ENCODE data around the gene TEX44.
"Not testable (repeated sequence)": the region's sequence is repeated elsewhere in the genome, so short reads cannot be mapped to it uniquely, and the experiment has no call there.

The TEX44 gene

DNA sequence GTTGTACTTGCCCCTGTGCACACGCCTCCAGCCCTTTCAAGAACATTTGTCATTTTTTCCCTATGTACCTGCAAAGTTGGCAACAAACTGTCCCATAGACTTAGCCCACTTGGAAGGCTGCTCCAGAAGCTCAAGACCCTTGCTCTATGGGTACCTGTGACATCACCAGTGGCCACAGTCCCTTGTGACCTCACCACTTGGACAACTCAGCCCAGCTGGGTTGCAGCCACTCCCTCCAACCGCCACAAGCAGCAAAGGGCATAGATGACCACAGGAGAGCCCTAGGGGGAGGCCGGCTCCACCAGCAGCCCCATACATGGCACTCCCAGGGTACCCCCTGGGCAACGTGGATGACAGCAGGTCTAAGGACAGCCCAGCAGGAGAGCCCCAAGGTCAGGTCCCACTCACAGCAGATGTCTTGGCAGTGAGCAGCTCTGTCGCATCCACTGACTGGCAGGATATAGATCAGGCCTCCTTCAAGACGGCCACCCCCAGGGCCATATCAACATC, at the start of gene TEX44:
TSS of gene TEX44 (plus strand) at position 229 of the 510 bp plus-strand sequence. CDS start at position 317, 88 bp downstream.
- Histone ChIP-seq H3K36me3 (replicated peaks) (no peaks in the 10 kb centered on the region), H3K27me3 (ENCODE audit: low read depth) (no peaks in the 10 kb centered on the region), H3K4me3 (no peak within 1 kb of the TSS), H3K9me3 (no peaks in the 10 kb centered on the region), H3K4me1 (peaks cover 3% of the 10 kb centered on the region; the same call in 1 of the 2 replicates)
- no peak for DNase-seq (ENCODE audit: low spot score in 2 of 2)
- in situ Hi-C loops (cut with MboI; ENCODE audit: low sequenced_read_pairs): no loop called here

DNA sequence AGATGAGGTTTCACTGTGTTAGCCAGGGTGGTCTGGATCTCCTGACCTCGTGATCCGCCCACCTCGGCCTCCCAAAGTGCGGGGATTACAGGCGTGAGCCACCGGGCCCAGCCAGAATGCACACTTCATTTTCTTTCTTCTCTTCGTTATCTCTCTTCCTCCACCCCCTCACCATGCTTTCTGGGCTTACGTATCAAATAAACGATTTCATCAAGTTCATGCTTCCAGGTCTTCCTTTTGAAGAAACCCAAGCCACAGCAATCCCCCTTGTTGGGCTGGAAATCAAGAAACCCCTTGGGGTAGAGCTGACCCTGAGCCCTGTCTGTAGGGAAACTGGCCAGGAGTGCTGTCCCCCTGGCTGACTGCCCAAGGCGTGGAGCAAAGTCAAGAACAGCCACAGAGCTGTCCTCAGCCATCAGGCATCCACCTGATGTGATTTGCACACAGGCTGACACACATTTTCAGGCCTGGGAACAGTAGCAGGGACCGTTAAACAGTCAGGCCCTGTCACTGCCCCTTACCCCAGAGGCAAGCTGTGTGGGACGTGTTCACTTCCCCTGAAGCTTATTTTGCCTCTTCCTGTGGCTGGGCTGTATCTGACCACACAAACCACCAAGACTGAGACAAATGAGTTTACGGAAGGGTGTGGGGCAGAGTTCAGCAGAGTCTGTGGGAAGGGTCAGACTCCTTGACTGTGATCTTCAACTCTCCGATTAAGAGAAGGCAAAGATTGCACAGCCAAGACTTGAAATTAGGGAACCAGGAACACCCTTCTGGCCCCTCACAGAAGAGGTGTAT, 47.4 kb upstream of the TEX44 start:
- Histone ChIP-seq H3K9me3 (no peaks in the 10 kb centered on the region; the same call in 1 of the 2 replicates), H3K27me3 (ENCODE audit: low read depth) (no peaks in the 10 kb centered on the region), H3K4me3 (no peak overlapping the region), H3K4me1 (no peaks in the 10 kb centered on the region), H3K36me3 (replicated peaks) (no peaks in the 10 kb centered on the region; the same call in 1 of the 2 replicates)
- in situ Hi-C loops (cut with MboI; ENCODE audit: low sequenced_read_pairs): no loop called here
- DNase-seq (ENCODE audit: low spot score in 2 of 2): no peak

DNA sequence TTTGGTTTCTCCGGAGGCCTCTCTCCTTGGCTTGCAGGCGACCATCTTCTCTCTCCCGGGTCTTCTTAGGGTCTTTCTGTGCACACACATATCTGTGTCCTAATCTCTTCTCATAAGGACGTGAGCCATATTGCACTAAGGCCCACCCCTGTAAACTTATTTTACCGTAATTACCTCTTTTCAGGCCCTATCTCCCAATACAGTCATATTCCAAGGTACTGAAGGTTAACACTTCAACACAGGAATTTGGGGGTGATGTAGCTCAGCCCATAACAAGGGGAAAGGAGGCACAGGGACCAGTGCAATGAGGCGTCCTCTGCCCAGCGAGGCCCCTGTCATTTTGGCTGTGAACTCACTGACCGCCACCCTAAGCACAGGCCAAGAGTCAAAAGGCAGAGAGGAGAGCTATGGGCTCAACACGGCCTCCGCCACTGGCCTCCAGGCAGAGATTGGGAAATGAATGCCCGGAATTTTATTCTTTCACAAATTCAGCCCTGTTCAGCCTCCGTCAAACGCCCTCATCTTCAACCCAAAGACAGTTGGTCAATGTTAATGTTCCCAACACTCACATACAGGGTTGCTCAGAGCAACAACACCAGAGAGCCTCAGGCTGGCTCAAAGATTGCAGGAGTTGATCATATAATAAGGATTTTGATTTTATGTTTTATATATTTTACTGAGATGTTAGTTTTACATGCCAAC, 46.5 kb upstream of the TEX44 start:
- no peaks in the 10 kb centered on the region for H3K27me3 ChIP-seq (ENCODE audit: low read depth)
- in situ Hi-C loops (cut with MboI; ENCODE audit: low sequenced_read_pairs): no loop called here
- no peak for DNase-seq (ENCODE audit: low spot score in 2 of 2)
- H3K4me3 ChIP-seq: no peak overlapping the region
- H3K36me3 ChIP-seq (replicated peaks): no peaks in the 10 kb centered on the region; the same call in 1 of the 2 replicates
- no peaks in the 10 kb centered on the region for H3K4me1 ChIP-seq
- no peaks in the 10 kb centered on the region; the same call in 1 of the 2 replicates for H3K9me3 ChIP-seq

DNA sequence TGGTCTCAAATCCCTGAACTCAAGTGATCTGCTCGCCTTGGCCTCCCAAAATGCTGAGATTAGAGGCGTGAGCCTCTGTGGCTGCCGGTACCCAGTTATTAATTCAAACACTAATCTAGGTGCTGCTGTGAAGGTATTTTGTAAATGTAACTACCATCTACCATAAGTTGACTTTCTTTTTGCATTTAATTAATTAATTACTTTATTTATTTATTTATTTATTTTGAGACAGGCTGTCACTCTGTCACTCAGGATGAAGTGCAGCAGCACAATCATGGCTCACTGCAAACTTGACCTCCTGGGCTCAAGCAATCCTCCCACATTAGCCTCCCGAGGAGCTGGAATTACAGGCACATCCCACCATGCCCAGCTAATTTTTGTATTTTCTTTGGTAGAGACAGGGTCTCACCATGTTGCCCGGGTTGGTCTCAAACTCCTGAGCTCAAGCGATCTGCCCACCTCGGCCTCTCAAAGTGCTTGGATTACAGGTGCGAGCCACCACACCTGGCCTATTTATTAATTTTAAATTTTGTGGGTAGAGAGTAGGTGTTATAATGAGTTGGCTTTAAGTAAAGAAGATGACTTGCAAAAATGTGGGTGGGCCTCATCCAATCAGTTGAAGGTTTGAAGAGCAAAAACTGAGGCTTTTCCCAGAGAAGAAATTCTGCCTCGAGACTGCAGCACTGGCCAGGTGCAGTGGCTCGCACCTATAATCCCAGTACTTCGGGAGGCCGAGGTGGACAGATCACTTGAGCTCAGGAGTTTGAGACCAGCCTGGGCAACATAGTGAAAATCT, 45.2 kb upstream of the TEX44 start:
- no peaks in the 10 kb centered on the region for H3K27me3 ChIP-seq (ENCODE audit: low read depth)
- DNase-seq (ENCODE audit: low spot score in 2 of 2): no peak
- peaks cover 4% of the 10 kb centered on the region for H3K9me3 ChIP-seq
- in situ Hi-C loops (cut with MboI; ENCODE audit: low sequenced_read_pairs): no loop called here
- H3K36me3 ChIP-seq (replicated peaks): no peaks in the 10 kb centered on the region; the same call in 1 of the 2 replicates
- H3K4me3 ChIP-seq: no peak overlapping the region
- no peaks in the 10 kb centered on the region for H3K4me1 ChIP-seq

DNA sequence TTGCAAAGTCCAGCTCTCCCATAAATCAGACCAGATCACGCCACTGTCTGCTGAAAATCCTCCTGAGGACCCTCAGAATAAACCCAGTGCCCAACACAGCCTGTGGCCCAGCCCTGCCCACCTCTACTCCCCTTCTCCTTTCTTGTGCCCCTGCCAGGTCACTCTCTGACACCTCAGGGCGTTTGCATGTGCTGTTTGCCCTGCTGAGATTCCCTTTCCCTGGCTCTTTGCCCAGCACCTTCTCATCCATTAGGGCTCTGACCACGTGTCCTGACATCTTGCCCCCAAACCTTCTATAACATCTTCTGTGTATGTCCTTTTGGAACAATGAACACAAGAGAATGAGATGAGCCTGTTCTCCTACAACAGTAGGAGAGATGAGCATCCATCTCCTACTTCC, 43.9 kb upstream of the TEX44 start:
- no peak for DNase-seq (ENCODE audit: low spot score in 2 of 2)
- H3K9me3 ChIP-seq: peaks cover 12% of the 10 kb centered on the region
- H3K4me3 ChIP-seq: no peak overlapping the region
- no peaks in the 10 kb centered on the region; the same call in 1 of the 2 replicates for H3K36me3 ChIP-seq (replicated peaks)
- H3K27me3 ChIP-seq (ENCODE audit: low read depth): no peaks in the 10 kb centered on the region
- no peaks in the 10 kb centered on the region for H3K4me1 ChIP-seq
- in situ Hi-C loops (cut with MboI; ENCODE audit: low sequenced_read_pairs): no loop called here

DNA sequence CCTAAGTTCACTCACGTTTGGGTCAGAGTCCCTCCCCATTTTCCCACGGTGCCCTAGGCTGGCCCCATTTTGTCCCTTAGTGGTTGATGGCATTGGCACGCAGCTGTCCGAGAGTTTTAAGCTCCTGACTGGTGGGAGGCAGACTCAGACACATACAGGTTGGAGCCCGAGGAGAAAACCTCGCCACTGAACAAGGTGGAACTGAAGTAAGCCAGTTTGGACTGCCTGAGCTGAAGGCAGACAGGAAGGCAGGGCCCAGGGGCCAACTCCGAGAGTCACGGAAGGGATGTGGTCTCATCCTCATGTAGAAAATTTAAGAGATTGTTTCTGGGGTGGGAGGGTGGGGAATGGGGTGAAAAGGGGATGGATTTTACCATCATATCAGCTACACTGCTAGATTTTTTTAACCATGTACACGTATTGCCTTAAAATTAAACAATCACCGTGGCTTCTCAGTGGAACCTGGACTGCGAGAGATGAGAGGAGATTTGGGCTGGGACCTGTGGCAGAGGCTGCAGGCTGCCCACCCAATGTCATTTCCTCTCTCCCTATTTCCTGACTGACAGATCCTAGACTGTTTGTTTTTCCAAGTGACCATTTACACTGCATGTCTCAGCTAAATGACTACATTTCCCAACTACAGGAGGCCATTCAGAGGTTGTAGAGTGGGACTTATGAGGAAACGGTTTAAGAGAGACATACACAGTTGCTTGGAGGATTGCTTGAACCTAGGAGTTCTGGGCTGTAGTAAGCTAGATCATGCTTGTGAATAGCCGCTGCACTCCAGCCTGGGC, 43.0 kb upstream of the TEX44 start:
- Histone ChIP-seq H3K27me3 (ENCODE audit: low read depth) (no peaks in the 10 kb centered on the region), H3K9me3 (peaks cover 12% of the 10 kb centered on the region), H3K4me3 (no peak overlapping the region), H3K36me3 (replicated peaks) (no peaks in the 10 kb centered on the region; the same call in 1 of the 2 replicates), H3K4me1 (no peaks in the 10 kb centered on the region)
- in situ Hi-C loops (cut with MboI; ENCODE audit: low sequenced_read_pairs): no loop called here
- DNase-seq (ENCODE audit: low spot score in 2 of 2): no peak

DNA sequence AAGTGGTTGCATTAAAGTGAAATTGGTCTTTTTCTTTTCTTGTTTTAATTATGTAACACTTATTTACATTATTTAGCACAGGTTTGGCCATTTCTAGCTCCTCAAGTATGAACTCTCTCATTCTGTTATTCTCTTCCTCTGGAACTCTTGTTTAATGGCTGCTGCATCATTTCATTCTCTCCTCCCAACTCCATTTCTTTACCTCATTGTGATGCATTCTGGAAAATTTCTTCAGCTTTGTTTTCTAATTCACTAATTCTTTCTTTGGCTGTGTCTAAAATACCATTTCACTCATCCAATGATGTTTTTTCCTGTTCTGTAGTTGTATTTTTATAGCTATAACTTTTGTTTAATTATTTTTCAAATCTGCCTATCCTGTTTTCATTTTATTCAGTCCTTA, 39.9 kb upstream of the TEX44 start:
- in situ Hi-C loops (cut with MboI; ENCODE audit: low sequenced_read_pairs): no loop called here
- Histone ChIP-seq H3K4me1 (no peaks in the 10 kb centered on the region; the same call in 1 of the 2 replicates), H3K27me3 (ENCODE audit: low read depth) (no peaks in the 10 kb centered on the region), H3K9me3 (peaks cover 12% of the 10 kb centered on the region), H3K36me3 (replicated peaks) (no peaks in the 10 kb centered on the region), H3K4me3 (no peak overlapping the region)
- DNase-seq (ENCODE audit: low spot score in 2 of 2): no peak

DNA sequence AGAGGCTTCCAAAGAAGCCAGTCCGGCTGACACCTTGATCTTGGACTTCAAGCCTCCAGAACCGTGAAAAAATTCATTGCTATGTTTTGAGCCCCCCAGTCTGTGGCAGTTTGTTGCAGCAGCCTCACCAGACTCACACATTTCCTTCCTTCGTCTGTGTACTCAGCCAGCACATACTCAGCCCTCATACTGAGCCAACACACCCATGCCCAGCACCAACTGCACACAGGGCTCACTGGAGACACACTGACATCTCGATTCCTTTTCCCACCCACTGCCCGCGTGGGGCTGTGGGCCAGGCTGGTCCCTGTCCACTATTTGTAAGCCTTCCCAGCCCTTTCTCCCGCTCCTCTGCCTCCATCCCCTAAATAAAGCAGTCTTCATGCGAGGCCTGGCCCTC, 38.3 kb upstream of the TEX44 start:
- Histone ChIP-seq H3K4me3 (no peak overlapping the region), H3K36me3 (replicated peaks) (no peaks in the 10 kb centered on the region), H3K27me3 (ENCODE audit: low read depth) (no peaks in the 10 kb centered on the region), H3K4me1 (no peaks in the 10 kb centered on the region; the same call in 1 of the 2 replicates), H3K9me3 (peaks cover 12% of the 10 kb centered on the region)
- DNase-seq (ENCODE audit: low spot score in 2 of 2): no peak
- in situ Hi-C loops (cut with MboI; ENCODE audit: low sequenced_read_pairs): no loop called here

DNA sequence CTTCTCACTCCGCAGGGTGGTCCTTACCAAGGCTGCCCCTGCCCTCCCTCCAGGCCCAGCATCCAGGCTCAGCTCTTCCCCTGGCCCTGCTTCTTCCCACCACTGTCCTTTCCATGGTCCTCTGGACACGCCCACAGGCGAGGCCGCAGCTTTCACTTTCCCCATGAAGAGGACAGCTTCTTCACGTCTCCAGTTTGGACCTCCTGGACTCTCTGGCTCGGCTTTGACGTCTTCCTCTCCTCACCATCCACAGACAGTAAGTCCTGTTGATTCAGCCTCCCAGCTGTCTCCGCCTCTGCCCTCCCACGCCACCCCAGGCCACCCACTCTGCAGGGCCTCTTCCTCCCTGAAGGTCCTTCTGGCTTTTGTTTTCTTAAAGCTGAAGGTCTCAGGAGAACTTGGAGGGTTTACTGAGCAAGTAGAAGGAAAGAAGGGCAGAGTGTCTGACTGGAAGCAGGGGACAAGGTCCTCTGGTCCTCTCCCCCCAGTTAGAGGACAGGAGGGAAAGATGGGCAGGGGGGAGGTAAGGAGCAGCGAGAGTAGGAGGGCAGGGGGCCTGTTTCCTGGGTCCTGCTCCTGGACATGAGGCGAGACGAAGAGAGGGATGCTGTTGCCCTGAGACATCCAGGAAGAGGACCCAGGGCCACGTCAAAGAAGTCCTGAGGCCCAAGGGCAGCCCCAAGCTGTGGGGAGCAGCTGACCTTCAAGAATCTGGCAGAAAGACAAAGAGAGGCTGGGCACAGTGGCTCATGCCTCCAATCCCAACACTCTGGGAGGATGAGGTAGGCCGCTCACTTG, 37.7 kb upstream of the TEX44 start:
- no peaks in the 10 kb centered on the region for H3K27me3 ChIP-seq (ENCODE audit: low read depth)
- no peak overlapping the region for H3K4me3 ChIP-seq
- H3K36me3 ChIP-seq (replicated peaks): no peaks in the 10 kb centered on the region
- no peaks in the 10 kb centered on the region; the same call in 1 of the 2 replicates for H3K4me1 ChIP-seq
- DNase-seq (ENCODE audit: low spot score in 2 of 2): no peak
- H3K9me3 ChIP-seq: peaks cover 12% of the 10 kb centered on the region
- in situ Hi-C loops (cut with MboI; ENCODE audit: low sequenced_read_pairs): no loop called here

DNA sequence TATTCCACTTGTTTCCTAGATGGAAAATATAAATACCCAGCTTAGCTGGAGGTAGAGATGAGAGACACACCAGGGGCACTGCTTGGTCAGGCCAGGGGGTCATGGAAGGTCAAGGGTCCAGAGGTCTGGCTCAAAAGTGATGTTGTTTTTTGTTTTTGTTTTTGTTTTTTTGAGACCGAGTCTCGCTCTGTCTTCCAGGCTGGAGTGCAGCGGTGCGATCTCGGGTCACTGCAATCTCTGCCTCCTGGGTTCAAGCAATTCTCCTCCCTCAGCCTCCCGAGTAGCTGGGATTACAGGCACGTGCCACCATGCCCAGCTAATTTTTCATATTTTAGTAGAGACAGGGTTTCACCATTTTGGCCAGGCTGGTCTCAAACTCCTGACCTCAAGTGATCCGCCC, 36.2 kb upstream of the TEX44 start:
- H3K9me3 ChIP-seq: peaks cover 12% of the 10 kb centered on the region
- in situ Hi-C loops (cut with MboI; ENCODE audit: low sequenced_read_pairs); H3K27me3 ChIP-seq (ENCODE audit: low read depth); DNase-seq (ENCODE audit: low spot score in 2 of 2); H3K4me1 ChIP-seq; H3K4me3 ChIP-seq; H3K36me3 ChIP-seq (replicated peaks): not testable (repeated sequence)

DNA sequence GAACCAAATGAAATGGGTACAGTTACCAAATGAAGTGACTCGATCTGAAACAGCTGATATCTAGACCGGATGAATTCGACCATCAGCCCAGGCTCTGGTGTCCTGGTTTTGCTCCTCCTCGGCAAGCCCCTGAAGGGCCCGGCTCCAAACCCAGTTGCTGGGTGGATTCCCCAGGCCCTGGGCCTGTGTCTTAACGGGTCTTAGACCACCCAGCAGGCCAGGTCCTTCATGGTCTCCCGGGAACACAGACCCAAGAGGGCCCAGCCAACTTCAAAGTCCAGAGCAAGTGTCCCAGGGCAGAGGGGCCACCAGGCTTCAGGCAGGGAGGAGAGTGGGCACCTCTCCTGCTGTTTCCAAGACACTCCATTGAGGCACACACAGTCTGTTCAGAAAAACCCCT, 35.7 kb upstream of the TEX44 start:
- no peaks in the 10 kb centered on the region for H3K36me3 ChIP-seq (replicated peaks)
- peaks cover 12% of the 10 kb centered on the region for H3K9me3 ChIP-seq
- DNase-seq (ENCODE audit: low spot score in 2 of 2): no peak
- no peak overlapping the region for H3K4me3 ChIP-seq
- in situ Hi-C loops (cut with MboI; ENCODE audit: low sequenced_read_pairs): no loop called here
- H3K27me3 ChIP-seq (ENCODE audit: low read depth): no peaks in the 10 kb centered on the region
- no peaks in the 10 kb centered on the region; the same call in 1 of the 2 replicates for H3K4me1 ChIP-seq

DNA sequence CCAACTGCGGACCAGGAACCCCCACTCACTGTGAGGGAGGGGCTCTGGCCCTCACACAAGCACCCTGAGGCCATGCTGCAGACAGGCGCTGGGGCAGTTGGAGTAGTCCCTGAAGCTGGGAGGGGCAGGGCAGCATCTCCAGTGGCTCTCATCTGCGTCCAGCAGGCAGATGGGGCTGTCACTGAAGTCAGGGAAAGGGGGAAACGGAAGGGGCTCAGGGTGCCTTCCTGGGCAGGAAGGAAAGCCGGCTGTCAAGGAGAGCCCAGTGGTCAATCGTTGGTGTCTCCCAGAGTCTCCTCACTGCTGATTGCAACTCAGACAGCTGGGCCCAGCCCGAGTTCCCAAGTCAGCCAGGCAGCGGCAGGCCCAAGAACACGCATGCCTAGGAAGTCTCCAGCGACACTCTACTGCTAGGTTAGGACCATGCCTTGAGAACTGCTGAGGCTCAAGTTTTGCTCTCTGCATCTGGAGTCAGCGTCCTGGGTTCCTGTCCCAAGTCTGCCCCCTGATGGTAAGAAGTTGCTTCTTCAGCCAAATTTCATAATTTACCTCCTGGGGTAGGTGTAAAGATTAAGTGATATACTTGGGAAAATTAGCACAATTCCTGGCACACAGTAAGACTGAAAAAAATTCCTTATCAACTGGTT, 35.0 kb upstream of the TEX44 start:
- Histone ChIP-seq H3K9me3 (peaks cover 7% of the 10 kb centered on the region), H3K4me1 (no peaks in the 10 kb centered on the region; the same call in 1 of the 2 replicates), H3K36me3 (replicated peaks) (no peaks in the 10 kb centered on the region), H3K4me3 (no peak overlapping the region), H3K27me3 (ENCODE audit: low read depth) (no peaks in the 10 kb centered on the region)
- in situ Hi-C loops (cut with MboI; ENCODE audit: low sequenced_read_pairs): no loop called here
- peak; percentile 72 to 73 for DNase-seq (ENCODE audit: low spot score in 2 of 2)
